GM19372 (cell line): ENCODE results near the gene ABLIM3.

Experiments used
- ATAC-seq: cut with Tn5 transposase; IDR thresholded peaks from one replicate; pipeline ENCODE4 v1.9.1; 2021; ENCODE audit warnings: mild to moderate bottlenecking, low read depth, moderate library complexity; ENCODE audit not compliant: unreplicated experiment

ABLIM3 gene

DNA sequence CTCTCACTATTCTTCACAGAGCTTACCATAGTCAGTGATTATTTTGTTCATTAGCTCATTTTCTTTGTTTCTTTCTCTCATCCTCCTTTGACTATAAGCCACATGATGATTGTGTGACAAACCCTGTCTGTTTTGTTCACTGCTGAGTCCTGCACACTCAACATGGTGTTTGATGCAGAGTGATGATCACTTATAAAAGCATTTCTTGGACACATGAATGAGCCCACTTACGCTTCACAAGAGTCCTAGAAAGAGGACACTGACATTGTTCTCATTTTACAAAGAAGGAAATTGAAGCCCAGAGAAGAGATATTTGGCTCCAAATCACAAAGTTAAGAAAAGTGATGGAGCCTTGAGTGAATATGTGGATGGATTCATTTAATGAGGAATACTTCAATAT is 13.4 kb downstream of the ABLIM3 start:
- ATAC-seq, result no peak

DNA sequence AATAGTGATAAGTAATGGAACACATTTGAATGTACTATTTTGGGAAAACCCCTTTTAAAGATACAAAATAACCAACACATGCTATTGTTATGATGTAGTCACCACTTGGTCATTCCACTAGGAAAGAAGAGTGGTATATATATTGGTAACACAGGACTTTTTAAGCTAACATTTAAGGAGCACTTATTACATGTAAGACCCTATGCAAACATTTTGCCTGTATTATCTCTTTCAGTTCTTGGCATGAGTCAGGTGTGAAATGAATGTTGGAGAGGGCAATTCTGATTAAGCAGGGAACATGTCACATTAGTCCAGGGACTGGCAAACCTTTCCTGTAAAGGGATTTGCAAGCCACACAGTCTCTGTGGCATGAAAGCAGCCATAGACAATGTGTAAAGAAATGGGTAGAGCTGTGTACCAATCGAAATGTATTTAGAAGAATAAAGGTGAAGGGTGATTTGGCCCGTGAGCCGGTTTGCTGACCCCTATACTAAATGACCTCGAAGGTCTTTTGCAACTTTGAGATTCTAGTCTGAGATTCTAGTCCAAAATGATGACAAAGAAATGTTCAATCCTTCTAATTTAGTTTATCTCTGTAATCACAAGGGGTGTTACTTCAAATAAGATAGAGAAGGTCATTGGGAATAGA is 15.3 kb downstream of the ABLIM3 start:
- no peak for ATAC-seq

DNA sequence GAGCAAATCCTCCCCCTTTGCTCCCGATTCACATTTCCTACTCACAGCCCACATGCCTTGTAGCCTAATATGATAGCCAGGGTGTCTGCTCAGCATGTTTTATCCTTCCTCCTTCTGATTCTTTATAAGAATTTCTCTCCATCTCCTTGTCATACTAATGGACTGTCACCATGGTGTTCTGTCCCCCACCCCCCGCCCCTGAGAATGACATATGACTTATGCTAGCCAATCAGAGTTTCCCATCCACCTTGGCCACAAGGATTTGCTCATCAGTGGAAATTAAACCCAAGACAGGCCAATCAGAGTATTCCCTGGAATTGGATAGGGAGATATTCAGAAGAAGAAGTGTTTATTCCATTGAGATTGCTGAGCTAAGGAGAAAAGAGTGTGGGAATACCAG is 16.0 kb downstream of the ABLIM3 start:
- no peak for ATAC-seq

DNA sequence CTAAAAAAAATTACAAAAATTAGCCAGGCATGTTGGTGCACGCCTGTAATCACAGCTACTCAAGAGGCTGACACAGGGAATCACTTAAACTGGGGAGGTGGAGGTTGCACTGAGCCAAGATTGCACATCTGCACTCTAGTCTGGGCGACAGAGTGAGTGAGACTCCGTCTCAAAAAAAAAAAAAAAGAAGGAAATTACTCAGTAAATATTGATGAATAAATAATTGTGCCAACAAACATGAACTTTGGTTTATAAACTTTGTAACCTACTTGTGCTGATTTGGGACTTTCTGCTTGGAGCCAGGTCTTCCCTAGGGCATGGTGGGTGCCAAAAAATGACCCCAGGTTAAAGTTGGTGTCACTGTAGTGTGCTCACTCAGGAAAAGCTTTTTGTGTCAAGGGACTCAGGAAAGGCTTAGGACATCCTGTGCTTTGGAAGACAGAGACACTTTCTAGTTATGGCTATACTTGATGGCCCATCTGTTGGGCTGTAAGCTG is 19.0 kb downstream of the ABLIM3 start:
- ATAC-seq, result no peak

GRCh38 chr5:149161026-149161687 is 19.9 kb downstream of the ABLIM3 start:
- ATAC-seq, result no peak

DNA sequence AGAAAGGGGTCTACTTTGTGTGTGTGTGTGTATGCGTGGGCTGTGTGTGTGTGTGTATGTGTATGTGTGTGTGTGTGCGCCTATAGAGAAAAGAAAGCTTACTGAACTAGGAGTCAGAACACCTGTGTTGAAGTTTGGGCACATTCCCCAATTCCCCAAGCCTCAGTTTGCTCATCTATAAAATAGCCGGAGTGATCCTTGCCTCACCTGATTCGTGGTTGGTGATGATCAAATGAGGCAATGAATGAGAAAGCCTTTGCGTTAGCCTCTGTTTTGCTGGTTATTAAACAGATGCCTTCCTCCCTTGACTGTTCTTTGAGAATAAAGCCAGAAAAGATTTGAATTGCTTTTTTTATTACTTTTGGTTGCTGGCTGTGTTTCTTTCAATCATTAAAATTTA is 20.6 kb downstream of the ABLIM3 start:
- ATAC-seq, result no peak

DNA sequence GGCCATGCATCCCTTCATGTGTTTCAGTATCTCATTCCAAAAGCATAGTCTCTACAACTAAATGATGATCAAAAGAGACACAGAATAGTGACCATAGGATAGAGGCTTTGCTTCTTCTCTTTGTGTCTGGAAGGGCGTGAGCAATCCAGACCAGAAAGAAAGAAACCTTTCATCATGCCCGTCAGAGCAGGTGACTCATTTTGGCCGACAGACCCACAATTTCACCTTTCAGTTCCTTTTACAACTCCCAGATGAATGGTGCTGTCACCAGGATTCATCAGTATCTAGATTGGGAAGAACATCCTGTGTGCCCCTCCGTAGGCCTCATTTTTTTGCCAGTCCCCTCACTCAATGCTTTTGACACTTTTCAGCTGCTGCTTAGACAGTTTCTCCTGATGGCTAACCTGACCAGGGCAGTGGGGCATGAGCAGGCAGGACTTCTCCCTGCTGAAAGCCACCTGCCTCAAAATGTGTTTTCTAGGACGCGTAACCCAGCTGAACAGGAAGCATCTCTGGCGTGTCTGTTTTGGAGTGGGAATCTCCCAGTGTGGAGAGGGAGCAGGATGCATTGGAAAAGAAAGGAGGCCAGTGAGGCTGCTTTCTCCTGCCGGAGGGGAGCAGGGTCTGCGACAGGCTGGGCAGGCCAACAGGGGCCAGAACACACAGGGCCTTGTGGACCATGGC is 21.2 kb downstream of the ABLIM3 start:
- no peak for ATAC-seq

DNA sequence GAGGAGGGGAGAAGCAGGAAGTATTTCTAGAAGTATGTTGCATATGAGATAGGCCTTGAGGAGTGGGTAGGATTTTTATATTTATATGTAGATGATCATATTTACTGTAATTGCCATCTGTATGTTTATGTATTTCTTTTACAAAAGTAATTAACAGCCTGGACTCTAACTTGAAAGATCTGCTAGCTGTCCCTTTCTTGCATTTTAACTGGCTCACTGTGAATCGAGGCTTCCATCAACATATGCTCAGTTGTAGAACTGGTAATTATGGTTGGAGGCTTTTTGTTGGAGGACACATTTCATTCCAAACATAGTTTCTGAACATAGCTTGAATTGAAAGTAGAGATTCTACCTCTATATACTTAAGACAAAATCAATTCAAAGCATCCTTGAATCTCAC is 23.4 kb downstream of the ABLIM3 start:
- ATAC-seq, result no peak

DNA sequence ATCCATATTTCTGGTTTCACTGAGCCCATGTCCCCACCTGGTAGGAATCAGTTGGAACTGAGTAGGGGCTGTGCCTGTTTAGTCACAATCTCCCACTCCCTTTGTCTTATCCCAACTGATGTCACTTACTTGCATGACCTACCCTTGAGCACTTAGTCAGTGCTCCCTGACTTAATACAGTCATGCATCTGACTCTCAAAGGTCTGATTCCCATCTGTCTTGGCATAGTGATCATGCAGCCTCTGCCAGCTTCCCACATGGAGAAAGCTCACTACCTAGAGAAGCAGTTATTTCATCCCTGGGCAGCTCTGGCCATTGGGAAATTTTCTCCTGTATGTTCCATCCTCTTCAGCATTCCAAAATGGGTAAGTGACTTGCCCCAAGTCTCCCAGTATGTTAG is 24.8 kb downstream of the ABLIM3 start:
- no peak for ATAC-seq

DNA sequence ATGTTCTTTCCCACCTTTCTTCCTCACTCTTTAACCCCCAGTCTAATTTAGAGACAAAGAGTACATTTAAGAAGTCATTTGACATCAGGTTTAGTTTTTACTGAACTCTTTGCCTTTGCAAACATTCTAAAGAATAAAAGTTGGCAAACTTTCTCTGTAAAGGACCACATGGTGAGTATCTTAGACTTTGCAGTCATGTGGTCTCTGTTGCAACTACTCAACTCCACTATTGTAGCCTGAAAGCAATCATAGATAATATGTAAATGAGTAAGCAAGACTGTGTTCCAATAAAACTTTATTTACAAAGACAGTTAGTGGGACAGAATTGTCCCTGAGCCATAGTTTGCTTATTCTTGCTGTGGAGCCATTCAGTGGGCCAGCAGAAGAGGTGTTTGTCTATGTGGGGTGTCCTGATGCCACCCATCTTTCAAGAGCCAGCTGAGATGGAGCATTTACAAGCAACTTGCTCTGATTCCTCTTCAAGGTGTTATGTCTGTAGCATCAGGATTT is 25.4 kb downstream of the ABLIM3 start:
- no peak for ATAC-seq

GRCh38 chr5:149168276-149168906 is 27.1 kb downstream of the ABLIM3 start:
- ATAC-seq, result no peak

DNA sequence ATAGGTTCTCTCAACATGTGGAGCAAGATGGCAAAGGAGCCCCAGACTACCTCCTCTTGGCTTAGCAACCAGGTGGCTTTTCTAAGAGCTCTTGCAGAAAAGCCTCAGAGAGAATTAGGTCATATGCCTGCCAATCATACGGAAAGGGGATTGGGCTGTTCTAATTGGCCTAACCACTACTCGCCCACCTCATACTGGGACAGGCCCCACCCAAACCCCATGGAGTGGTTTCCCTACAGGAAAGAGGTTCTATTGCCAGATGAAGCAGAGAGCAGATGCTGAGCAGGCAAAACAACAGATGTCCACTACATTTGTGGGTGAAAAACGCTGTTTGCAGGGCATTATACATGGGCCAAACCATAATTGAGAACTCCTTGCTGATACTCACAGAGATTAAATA is 29.0 kb downstream of the ABLIM3 start:
- no peak for ATAC-seq

DNA sequence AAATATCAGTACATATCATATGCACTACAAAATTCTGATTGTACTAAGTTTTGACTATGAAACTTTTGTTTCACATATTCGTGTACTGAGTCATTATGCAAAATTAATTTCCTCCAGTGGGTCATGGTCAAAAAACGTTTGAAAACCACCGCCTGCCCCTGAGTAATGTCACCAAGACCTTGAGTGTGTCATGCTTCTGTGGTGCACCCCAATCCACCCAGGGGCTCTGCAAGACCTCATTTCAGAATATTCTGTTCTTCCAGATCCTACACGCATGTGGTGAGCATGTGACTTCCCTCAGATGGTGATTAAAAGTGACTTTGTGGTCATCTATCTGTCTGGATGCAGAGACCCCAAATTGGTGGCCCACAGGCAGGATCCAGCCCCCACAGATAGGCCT is 31.0 kb downstream of the ABLIM3 start:
- no peak for ATAC-seq

GRCh38 chr5:149172709-149173505 is 31.6 kb downstream of the ABLIM3 start:
- ATAC-seq, result no peak

GRCh38 chr5:149174847-149175234 is 33.5 kb downstream of the ABLIM3 start:
- no peak for ATAC-seq

GRCh38 chr5:149175346-149176105 is 34.2 kb downstream of the ABLIM3 start:
- ATAC-seq, result no peak

- no peak for ATAC-seq
Measured at GRCh38 chr5:149177339-149177843, 36.1 kb downstream of the ABLIM3 start.

- no peak for ATAC-seq
Measured at GRCh38 chr5:149177911-149178565, 36.7 kb downstream of the ABLIM3 start.

- ATAC-seq, result no peak
Measured at GRCh38 chr5:149181732-149182131, 40.4 kb downstream of the ABLIM3 start.
